Choroid plexus epithelial cell (primary cell): ENCODE data around the gene MAMSTR.
A peak's percentile ranks its signal among the peaks of the same experiment; 100 is the strongest.
"Not testable (repeated sequence)": the region's sequence is repeated elsewhere in the genome, so short reads cannot be mapped to it uniquely, and the experiment has no call there.

Source experiments
- DNase-seq: peaks from one replicate; pipeline ENCODE4 v3.0.0-alpha.2; 2010; ENCODE audit warnings: low read depth
- H3K4me3 ChIP-seq: 2 replicates; pipeline ENCODE4 v1.5.1; 2011; ENCODE audit warnings: low read depth, mild to moderate bottlenecking, control low read depth, low read length, moderate library complexity
- CTCF ChIP-seq: conservative IDR thresholded peaks from 2 replicates; pipeline ENCODE4 v1.5.1; 2011; ENCODE audit warnings: low read depth, mild to moderate bottlenecking, control low read depth, inconsistent platforms, low read length, moderate library complexity

Gene MAMSTR

GRCh38 chr19:48680436-48681126 is 38.9 kb downstream of the MAMSTR start:
- H3K4me3 ChIP-seq, result no peak overlapping the region
- TF ChIP-seq CTCF, result no peak
- no peak for DNase-seq

- H3K4me3 ChIP-seq, DNase-seq: not testable (repeated sequence)
Measured at GRCh38 chr19:48680006-48680405, 39.5 kb downstream of the MAMSTR start.

- no peak overlapping the region for H3K4me3 ChIP-seq
- TF ChIP-seq CTCF, result no peak
- no peak for DNase-seq
Measured at GRCh38 chr19:48678201-48678600, 41.3 kb downstream of the MAMSTR start.

- H3K4me3 ChIP-seq, result no peak overlapping the region
- no peak for TF ChIP-seq CTCF
- DNase-seq, result no peak
Measured at GRCh38 chr19:48676887-48677286, 42.6 kb downstream of the MAMSTR start.

GRCh38 chr19:48676487-48676886 is 43.0 kb downstream of the MAMSTR start:
- DNase-seq, result no peak
- no peak for TF ChIP-seq CTCF
- no peak overlapping the region for H3K4me3 ChIP-seq

- DNase-seq, result peak; percentile 85
- TF ChIP-seq CTCF, result peak; percentile 88
- no peak overlapping the region for H3K4me3 ChIP-seq
Measured at GRCh38 chr19:48674921-48675824, 44.4 kb downstream of the MAMSTR start.

GRCh38 chr19:48674216-48674809 is 45.2 kb downstream of the MAMSTR start:
- TF ChIP-seq CTCF, result no peak
- no peak for DNase-seq
- no peak overlapping the region for H3K4me3 ChIP-seq
